Measurements from ENCODE around the gene MSANTD4.
"Not testable (repeated sequence)": the region's sequence is repeated elsewhere in the genome, so short reads cannot be mapped to it uniquely, and the experiment has no call there.

The MSANTD4 gene

GRCh38 chr11:106014035-106014434 lies 8.0 kb downstream of the MSANTD4 start:
- DNase-seq (ENCODE audit: low spot score): no peak

GRCh38 chr11:106012744-106013143 lies 9.3 kb downstream of the MSANTD4 start:
- DNase-seq (ENCODE audit: low spot score): peak; percentile 68

GRCh38 chr11:106011481-106011880 lies 10.6 kb downstream of the MSANTD4 start:
- no peak for DNase-seq (ENCODE audit: low spot score)

GRCh38 chr11:106003094-106003493 lies 18.9 kb downstream of the MSANTD4 start:
- not testable (repeated sequence) for DNase-seq (ENCODE audit: low spot score)

- DNase-seq (ENCODE audit: low spot score): no peak
Observed at GRCh38 chr11:106001304-106002012, 20.6 kb downstream of the MSANTD4 start.

- DNase-seq (ENCODE audit: low spot score): no peak
Observed at GRCh38 chr11:105991888-105992287, 30.2 kb downstream of the MSANTD4 start.

- no peak for DNase-seq (ENCODE audit: low spot score)
Observed at GRCh38 chr11:105989124-105989523, 32.9 kb downstream of the MSANTD4 start.

GRCh38 chr11:105988197-105988596 lies 33.8 kb downstream of the MSANTD4 start:
- no peak for DNase-seq (ENCODE audit: low spot score)

- no peak for DNase-seq (ENCODE audit: low spot score)
Observed at GRCh38 chr11:105986554-105986953, 35.5 kb downstream of the MSANTD4 start.

GRCh38 chr11:105979997-105980703 lies 41.9 kb downstream of the MSANTD4 start:
- no peak for DNase-seq (ENCODE audit: low spot score)

- DNase-seq (ENCODE audit: low spot score): no peak
Observed at GRCh38 chr11:105975128-105975527, 46.9 kb downstream of the MSANTD4 start.

GRCh38 chr11:105969756-105970155 lies 52.3 kb downstream of the MSANTD4 start:
- no peak for DNase-seq (ENCODE audit: low spot score)

- no peak for DNase-seq (ENCODE audit: low spot score)
Observed at GRCh38 chr11:105968021-105968697, 53.9 kb downstream of the MSANTD4 start.

- no peak for DNase-seq (ENCODE audit: low spot score)
Observed at GRCh38 chr11:105960252-105961245, 61.5 kb downstream of the MSANTD4 start.

Data from Ammon's horn (tissue), 1 donor.